ENCODE results near the gene KAZN.

KAZN gene

DNA sequence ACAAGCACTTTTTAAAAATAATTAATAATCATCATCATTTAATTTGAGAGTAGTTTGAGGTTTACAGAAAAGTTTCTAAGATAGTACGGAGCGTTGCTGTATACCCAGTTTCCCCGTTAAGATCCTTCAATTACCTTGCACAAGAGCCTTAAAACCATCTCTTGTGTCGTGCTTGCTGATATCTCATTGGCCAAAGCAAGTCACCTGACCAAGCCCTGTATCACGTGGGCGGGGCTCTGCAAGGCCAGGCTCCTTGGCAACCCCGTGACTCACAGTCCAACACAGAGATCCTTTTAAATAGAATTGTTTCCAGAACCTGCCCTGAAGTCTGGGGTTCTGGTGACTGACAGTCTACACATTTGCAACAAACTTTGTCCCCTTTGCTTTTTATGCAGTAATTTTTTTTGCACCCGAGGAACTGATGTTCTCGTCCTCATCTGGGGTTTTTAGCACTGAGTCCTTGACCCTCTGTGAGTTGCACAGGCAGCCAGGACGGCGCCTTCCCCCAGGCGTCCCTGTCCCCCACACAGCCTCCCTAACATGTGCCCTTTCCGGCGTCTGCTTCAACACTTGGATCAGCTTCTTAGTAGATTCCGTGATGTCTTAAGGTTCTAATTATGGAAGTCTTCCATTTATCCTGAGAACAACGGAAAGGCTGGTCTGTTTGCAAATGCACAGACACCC is 371.8 kb downstream of the KAZN start:
- DNase-seq = no peak

DNA sequence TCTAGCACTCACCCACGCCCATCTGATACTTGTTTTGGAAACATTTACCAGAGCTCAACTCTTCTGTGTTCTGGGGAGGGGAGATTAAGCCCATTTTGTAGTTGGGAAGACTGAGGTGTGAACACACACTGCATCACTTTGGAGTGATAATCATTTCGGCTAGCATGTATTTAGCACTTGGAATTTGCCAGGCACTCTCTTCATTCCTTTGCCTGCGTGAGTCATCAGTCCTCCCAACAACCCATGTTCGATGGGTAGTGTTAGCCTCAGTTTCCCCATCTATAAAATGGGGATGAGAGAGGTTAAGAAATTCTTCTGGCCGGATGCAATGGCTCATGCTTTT is 372.3 kb downstream of the KAZN start:
- DNase-seq = no peak

GRCh38 chr1:14971221-14971620 is 372.7 kb downstream of the KAZN start:
- DNase-seq = no peak

DNA sequence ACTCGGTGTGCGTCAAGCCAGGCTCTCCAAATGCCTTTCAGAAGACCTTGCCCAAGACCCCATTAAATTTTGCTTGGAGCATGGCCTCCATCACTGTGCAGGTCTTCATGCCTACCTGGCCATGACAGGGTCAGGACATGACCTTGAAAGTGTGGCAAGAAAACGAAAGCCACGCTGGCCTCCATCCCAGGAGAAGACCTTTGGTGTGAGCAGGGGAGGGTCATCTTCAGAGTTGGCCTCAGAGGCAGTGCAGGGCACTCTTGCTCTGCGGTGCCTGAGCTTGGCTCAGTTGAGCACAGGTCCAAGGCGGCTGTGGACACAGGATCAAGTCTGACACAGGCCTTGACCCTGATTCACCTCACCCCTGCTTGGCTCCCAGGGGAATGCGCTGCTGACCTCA is 373.6 kb downstream of the KAZN start:
- DNase-seq = no peak

- DNase-seq = no peak
Observed at GRCh38 chr1:14973773-14974172, 375.3 kb downstream of the KAZN start.

DNA sequence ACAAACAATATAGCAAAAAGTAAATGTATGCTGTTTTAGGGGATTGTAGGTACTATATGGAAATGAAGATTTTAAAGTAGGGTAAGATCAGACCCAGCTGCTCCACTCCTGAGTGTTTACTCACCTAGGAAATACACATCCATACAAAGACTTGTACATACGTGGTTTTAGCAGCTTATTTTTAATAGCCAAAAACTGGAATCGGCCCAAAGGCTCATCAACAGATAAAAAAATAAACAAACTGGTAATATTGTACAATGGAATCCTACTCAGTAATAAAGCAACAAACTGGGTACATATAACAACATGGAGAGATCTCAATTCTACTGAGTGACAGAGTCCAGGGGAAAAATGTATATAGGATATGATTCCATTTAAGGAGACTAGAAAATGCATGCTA is 375.9 kb downstream of the KAZN start:
- DNase-seq = no peak

DNA sequence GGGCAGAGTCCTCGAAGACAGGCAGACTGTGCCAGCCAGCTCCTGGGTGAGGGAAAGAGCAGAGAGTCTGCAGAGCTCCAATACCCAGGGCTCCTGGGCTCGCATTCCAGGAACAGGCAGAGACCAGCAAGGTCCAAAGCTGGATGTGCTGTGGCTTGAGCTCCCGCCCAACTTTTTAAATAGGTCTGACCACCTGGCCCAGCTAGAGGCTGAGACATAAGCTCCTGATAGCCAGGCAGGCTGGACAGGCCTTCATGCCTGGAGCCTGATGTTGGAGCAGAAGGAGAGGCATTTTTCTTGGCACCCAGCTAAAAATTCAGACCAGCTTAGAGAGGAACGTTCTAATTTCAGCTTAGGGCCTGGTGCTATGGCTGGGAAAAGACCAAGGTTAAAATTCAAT is 376.6 kb downstream of the KAZN start:
- no peak for DNase-seq

- DNase-seq = no peak
Observed at GRCh38 chr1:14976256-14976655, 377.8 kb downstream of the KAZN start.

DNA sequence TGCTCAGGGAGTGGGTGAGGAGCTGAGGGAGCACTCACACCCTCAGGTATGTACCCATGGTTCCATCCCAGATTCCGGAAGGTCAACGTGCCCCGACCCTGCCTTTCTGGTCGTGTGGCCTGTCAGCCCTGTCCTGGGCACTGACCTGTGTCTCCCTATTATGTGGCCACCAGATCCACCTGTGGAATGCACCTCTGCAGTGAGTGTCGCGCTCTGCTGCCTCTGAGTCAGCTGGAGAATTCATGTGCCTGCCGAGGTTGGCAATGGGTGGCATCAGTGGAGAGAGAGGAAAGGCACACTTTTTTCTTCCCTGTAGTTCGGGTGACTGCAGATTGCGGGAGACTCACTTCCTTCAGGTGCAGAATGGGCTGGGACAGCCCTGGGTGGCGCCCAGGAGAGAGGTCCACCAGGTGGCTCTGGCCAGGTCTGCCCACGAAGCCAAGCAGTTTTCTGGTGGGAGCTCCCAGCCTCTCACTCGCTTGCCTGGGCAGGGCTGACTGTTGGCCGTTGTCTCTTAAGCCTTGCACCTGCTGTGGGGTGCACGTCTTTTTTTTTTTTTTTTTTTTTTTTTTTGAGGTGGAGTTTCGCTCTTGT is 378.9 kb downstream of the KAZN start:
- DNase-seq = no peak

GRCh38 chr1:14980621-14981218 is 382.2 kb downstream of the KAZN start:
- no peak for DNase-seq

- no peak for DNase-seq
Observed at GRCh38 chr1:14982029-14982428, 383.5 kb downstream of the KAZN start.

DNA sequence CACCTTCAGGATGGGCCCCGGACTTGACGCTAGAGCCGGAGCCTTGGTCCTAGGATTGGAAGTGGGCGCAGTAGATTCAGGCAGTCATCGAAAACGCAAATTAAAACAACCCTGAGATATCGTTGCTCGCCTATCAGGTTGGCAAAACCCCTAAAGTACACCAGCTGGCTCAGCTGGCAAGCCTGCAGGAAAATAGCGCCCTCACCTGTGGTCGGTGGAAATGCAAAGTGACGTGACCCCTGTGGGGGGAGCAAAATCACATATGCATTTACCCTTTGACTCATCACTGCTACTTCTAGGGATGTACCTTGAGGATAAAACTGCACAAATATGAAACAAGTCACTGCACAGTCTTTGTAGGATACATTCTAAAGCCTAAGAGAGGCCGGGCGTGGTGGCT is 384.8 kb downstream of the KAZN start:
- no peak for DNase-seq

- DNase-seq = no peak
Observed at GRCh38 chr1:14986168-14986567, 387.7 kb downstream of the KAZN start.

- DNase-seq = no peak
Observed at GRCh38 chr1:14987829-14988603, 389.5 kb downstream of the KAZN start.

DNA sequence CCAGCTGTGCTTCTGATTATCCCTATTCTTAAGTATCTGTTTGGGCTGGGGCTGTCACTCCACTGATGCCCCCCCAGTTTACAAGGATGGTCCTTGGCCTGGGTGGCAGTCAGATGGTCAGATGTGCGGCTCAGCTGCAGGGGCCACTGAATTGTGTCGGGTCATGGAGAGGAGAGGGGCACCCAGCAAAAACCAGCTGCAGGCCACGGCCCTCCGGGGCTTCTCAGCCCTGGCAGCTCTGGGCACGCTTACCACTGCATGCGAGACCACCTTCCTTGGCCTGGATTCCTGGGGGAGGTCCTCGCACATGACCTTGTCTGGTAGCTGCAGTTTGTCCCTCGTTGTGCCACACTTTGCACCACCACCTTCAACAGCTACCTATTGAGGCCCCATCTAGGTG is 390.2 kb downstream of the KAZN start:
- DNase-seq = no peak

DNA sequence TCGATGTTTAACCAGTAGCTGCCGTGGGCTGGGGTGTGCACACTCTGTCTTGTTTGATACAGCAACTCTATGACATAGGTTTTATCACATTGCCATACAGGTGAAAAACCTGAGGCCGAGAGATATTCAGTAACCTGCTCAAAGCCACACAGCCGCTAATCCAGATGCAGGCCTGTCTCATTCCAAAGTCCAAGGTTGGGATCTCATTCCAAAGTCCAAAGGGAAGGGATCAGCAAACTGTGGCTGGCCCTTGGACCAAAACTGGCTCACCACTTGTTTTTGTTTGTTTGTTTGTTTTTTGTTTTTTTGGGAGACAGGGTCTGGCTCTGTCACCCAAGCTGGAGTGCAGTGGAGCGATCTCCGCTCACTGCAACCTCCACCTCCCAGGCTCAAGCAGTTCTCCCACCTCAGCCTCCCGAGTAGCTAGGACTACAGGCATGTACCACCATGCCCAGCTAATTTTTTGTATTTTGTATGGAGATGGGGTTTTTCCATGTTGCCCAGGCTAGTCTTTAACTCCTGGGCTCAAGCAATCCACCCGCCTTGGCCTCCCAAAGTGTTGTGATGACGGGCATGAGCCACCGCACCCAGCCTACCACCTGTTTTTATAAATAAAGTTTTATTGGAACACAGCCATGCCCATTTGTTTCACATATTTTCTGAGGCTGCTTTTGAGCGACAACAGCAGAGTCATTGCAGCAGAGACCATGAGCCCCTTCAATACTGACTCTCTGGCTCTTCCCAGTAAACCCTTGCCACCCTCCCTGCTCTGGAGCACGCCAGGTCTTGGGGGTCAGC is 391.6 kb downstream of the KAZN start:
- DNase-seq = no peak

DNA sequence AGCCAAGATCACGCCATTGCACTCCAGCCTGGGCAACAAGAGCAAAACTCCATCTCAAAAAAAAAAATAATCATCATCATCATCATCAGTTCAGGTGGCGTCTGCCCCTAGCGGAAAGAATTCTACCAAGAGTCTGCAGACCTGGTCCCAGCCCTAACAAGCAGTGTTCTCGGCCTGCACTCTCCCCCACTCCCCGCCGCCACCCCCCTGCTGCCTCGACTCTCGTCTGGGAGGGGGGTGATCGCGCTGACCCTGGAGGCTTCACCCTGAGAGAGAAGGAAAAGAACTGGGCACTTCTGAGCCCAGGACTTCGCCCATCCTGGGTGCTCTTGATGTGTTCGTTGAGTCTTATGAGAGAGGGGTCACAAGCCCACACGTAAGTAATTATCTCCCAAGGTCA is 394.9 kb downstream of the KAZN start:
- no peak for DNase-seq

DNA sequence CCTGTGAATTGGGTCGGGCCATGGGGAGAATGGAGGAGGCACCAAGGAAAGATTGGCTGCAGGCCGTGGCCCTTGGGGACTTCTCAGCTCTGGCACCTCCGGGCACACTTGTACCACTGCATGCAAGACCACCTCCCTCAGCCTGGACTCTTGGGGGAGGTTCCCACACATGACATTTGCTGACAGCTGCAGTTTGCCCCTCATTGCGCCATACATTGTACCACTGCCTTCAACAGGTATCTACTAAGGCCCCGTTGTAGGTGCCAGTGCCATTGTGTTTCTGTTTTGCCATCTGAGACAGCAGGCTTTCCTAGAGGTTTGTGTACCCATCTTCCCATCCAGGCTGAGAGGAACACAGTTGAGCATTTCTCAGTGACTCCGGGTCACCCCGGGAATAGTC is 395.7 kb downstream of the KAZN start:
- no peak for DNase-seq

GRCh38 chr1:14994841-14995437 is 396.5 kb downstream of the KAZN start:
- DNase-seq = no peak

DNA sequence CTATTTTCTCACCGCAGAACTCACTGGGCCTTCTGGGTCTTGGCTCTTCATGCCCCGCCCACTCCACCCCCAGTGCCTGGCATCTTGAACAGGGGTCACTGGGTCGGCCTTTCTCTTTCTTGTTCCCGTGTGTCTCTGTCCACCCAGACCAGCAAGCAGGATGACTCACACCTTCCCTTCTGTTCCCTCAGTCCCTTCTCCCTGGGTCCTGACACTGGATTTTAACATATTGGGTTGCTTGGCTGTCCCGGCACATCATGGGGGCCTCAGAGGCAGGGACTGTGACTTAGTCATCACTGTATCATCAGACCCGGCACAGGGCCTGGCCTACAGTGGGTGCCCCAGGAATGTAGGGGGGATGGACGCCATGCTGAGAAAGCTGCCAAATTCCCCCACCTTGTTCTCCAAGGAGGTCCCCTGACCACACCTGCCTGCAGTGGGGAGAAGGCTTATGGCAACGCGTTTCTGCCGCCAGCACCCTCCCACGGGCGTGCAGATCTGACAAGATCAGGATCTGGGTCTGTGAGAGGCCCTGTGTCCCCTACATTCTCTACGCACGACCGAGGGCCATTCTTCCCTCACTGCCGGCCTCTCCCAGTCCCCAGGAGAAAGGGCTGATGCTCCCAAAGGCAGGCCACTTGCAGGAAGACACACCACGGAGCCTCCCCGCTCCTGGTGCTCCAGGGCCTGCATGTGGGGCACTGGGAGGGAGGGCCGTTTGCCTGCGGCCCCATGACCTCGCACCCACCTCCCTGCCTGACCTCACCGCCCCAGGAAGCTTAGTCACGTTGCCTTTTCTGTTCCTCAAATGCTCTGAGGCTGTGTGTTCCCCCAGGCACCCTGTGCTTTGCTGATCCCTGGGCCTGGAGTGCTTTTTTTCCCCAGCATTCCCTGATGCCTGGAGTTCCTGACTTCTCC is 397.9 kb downstream of the KAZN start:
- no peak for DNase-seq

DNA sequence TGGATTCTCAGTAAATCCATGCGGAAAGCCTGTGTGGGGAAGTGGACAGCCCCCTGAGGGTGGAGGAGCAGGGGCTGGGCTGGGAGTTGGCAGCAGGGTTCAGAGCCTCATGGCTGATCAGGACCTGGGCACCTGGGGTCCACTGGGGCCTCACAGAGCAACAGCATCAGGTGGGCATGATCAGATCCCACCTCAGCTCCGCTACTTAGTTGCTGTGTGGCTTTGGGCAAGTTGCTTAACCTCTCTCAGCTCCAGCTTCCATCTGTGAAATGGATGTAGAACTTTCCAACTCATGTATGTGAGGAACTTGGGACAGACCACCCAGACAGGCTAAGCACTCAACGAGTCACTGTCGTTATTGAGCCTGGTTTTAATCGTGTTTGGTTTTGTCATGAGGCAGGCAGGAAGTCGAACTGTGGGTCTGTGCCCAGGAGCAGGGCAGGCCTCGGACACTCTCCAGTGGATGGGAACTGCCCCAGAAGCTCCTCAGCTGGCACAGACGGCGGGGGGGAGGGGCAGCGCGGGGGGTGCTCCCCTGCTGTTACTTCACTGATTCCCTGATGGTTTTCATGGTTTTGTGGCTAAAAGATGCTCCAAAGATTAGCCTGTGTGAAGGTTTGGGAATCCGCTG is 399.3 kb downstream of the KAZN start:
- no peak for DNase-seq

All from T-helper 1 cell (primary cell).